Measurements from ENCODE around the gene HYCC1.

HYCC1 gene

DNA sequence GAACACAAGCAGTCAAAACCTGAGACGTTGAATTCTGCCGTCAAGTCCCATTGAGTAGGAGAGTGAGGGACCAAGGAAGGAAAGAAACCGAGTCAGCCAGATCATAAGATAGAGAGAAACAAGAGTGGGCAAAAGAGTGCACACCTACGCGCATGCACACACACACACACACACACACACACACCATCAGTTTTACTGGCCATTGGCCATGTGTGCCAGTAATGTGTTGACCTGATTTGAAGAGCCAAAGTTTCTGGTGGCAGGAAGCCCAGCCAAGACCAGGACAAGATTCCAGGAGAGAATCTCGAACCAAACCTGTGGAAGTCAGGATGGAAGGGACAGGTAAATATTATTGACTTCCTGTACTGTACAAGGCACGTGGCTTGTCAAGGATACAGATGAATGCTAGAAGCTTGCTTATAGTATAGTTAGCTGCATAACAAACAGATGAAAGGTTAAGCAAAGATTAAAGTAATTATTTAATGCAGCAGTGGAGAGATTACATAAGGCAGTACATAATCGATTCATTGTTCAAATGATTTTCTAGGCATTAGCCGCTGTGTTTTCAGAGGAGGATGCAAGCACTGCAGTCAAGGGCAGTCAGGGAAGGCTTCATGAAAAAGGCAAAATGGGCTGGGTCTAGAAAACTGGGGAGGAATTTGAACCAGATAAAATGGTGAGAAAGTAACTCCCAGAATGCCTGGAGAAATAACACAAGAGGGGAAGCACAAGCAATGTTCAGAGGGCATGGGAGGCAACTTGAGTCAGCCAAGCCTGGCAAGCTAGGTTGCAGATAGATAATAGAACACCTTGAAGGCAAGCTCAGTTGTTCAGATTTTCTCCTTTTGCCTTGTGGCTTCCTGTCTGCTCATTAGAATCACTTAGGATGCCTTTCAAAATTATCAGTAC is 2.7 kb upstream of the HYCC1 start:
- no peak for DNase-seq (ENCODE audit: low read depth in 2 of 2)

DNA sequence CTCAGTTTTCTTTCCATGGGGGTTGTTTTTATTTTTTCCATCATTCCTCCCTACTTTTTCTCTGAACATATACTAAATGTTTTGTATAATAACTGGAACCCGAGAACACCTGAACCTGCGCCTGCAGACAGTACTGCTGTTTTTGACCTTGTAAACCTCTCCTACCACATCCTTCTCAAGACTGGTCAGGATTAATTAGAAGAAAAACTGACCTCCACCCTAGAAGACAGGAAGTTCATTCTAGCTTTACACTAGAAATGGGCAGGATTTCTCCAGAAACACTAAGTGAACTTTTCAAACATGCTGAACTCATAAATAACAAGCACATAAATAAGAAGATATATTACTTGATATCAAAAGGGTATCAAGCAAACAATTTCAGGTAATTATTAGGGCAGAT is 751 bp upstream of the HYCC1 start:
- DNase-seq (ENCODE audit: low read depth in 2 of 2): no peak

DNA sequence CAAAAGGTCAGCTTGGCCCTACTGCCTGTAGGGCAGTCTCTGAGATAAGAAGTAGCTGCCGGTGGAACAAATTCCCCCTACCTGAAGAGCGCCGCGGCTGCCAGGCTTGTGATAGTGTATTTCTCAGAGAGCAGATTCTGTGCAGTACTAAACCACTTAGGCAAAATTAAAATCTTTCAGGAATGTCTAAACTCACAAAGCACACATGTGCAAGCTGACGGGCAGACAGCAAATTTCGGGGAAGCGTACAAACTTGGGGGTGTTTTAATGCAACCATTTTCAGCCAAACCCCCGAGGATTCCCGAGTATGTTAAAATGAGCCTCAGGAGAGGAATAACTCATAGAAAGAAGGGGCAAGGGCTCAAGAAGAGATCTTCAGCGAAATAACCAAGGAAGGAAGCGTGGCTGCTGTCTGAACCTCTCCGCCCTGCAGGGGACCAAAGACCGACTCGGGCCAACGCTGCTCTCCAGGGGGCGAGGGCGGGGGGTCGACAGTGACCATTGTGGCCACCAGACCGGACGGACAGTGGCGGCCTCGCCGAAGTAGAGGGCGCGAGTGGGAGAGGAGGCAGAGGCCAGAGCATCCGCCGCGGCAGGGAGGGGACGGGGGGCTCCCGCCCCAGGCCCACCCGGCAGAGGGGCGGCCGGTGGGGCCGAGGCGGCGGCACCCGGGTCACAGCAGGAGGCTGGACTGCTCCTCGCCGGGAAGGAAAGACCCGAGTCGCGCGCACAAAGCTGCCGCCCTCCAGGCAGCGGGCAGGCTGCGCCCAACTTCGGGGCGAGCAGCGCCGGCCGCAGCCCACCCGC is 819 bp downstream of the HYCC1 start:
- DNase-seq (ENCODE audit: low read depth in 2 of 2): no peak

DNA sequence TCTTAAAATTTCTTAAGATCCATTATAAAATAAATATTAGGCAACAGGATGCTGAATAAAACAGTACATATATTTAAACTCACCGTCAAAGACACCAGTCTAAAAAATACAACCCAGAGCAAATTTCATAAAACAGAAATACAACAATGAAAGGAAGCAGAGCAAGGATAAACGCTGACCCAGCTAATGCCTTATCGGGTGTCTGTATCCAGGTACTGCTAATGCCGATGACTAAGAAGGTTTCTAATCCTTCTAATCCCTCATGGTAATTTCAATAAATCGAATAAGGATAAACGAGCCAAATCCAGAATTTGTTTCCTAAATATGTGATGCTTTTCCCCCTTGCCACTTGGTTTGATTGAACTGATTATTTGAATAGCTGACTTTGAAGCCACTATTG is 1.7 kb downstream of the HYCC1 start:
- DNase-seq (ENCODE audit: low read depth in 2 of 2): no peak

DNA sequence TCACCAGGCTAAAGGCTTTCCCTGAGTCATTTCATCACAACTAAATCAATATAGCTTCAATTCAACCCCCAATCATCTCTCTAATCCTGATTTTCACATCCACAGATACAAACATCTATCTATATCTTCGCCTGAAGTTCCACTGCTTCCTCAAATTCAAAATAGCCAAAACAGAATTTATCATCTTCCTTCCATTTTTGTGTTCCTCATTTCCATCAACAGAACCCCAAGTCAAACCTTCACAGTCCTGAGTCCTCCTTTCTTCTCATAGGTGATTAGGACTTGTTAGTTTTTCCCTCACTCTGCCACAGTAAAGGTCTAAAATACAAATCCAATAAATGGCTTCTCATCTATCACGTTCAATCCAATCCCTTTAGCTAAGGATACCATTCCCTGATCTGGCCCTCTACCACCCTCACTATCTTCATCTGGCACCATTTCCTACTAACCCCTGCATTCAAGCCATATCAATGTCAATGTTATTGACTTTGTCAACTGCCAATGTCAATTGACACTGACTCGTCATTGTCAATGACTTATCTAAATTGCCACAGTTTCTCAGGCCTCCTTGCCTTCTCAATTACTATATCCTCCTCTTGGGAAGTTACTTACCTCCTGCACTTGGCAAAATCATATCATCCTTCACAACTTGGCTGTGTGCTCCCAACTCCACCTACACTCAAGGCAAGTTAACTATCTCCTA is 2.6 kb downstream of the HYCC1 start:
- no peak for DNase-seq (ENCODE audit: low read depth in 2 of 2)

DNA sequence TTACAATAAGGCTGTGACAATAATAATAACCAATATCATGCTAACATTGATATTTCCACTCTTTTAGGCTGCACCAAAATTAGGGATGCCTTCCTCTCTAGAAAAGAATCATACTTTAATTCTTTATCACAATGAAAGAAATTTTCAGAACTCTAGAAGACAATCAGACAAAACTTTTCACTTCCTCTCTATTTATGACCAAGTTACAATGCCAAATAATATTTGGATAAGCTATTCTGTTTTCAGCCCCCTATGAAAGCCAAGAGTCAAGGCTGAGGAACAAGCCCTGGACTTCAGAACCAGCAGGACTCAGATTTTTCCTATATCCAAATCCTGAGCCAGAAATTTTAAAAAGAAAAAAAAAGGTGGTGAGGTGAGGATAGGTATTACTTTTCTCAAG is 4.6 kb downstream of the HYCC1 start:
- DNase-seq (ENCODE audit: low read depth in 2 of 2): no peak

DNA sequence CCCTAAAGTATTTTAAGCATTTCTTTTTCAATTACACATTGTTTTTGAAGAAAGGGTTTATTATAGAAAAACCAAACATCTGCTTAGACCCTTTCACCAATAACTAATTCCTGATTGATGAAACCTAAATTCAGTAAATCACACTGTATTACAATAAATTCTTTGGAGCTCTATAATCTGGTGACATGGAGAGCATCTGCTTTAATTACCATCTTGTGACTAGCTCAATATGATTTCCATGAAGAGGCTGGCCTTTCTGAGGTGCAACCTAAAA is 9.7 kb downstream of the HYCC1 start:
- DNase-seq (ENCODE audit: low read depth in 2 of 2): no peak

DNA sequence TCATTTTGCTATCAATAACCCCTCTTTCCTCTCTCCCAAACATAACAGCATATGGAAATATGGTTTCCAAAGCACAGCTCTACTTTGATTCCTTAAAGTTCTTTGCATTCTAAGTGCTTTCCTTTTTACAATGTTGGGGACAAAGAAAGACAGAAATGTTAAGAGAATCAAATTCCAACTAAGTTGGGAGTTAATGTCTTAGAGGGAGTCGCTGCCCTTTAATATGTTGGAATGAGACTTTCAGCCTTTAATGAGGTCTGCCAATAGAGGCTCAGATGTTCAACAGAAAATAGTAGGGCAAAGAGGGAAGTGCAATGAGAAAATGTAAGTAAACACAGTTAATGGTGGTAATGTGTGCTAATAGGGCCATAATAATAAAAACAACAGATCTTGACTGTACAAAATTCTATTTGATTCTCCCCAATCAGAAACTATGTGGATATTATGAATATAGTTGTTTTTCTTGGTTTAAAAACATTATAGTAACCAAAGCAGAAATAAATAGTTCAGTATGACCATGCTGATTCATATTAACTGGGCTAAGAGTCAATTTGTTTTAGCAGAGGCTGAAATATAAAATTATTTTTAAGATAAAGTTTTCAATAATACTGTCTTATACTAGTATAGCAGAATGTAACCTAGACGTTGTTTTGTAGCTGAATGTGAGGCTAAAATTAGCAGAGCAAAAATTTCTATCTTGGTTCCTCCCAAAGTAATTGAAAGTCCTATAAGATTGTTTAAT is 10.3 kb downstream of the HYCC1 start:
- DNase-seq (ENCODE audit: low read depth in 2 of 2): no peak

DNA sequence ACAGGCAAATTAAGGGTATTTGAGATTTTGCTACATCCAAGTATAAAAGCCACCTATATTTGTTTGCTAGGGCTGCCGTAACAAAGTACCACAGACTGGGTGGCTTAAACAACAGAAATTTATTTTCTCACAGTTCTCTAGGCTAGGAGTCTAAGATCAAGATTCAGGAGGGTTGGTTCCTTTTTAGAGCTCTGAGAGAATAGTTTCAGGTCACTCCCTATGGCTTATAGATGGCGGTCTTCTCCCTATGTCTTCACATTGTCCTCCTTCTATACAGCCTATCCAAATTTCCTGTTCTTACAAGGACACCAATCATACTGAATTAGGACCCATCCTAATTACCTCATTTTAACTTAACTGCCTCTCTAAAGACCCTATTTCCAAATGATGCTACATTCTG is 11.2 kb downstream of the HYCC1 start:
- DNase-seq (ENCODE audit: low read depth in 2 of 2): no peak

DNA sequence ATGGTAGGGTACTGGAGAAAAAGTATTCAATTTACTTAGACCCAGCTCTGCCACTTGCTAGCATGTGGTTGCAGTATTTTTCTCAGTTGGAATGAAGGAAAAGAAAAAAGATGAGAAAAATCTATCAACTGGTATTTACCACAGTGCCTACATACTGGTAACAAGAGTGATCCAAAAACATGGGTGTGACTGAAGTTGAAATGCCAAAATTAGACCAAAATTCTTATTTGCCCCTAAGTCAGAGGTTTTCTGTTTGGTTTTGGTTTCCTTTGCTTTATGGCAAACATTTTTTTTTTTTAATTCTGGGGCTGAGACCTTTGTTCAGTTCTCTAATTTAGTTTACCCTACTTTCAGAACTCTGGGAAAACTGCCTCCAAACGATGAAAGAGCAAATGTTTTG is 12.3 kb downstream of the HYCC1 start:
- DNase-seq (ENCODE audit: low read depth in 2 of 2): no peak

DNA sequence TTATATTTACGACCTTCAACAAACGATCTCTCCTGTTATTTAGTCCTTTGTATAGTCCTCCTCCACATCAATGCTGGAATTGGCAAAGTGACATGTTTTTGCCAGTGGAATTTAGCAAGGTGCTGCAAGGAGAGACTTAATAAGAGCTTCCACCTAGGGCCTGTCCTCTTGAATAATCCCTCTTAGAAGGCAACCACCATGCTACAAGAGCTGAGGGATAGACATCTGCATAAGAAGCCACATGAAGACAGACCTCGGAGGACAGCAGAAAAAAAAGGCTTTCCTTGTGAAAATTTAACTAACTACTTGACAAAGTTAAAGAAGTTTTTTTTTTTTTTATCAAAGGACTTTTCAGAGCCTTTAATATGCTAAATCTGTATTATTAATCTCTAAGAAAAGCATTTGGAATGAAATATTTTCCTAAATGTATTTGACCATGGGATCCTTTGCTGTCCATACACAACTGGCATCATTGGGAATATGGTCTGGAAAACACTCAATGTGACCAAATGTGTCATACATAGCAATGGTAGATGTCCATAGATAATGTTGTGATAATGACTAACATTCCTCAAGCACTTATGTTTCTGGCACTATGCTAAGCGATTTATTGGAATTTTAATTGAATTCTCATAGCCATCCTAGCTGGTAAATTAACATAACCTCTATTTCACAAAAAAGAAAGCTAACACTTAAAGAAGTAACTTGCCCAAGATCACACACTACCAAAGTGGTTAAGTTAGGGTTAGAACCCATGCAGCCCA is 13.2 kb downstream of the HYCC1 start:
- DNase-seq (ENCODE audit: low read depth in 2 of 2): no peak

DNA sequence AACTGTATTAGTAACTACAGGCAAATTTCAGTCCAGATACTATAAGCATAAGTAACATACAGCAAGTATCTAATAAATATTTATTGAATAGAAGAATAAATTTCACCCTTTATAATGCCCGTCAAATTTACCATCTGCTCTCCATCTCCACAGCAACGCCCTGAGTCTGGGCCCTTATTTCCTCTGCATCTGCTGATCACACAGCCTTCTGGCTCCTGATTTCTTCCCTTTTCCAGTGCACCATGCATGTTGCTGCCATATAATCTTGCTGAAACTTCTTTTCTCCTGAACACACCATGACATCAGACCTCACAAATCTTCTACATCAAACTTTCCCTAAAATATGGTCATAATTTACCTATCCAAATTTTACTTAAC is 15.4 kb downstream of the HYCC1 start:
- DNase-seq (ENCODE audit: low read depth in 2 of 2): no peak

DNA sequence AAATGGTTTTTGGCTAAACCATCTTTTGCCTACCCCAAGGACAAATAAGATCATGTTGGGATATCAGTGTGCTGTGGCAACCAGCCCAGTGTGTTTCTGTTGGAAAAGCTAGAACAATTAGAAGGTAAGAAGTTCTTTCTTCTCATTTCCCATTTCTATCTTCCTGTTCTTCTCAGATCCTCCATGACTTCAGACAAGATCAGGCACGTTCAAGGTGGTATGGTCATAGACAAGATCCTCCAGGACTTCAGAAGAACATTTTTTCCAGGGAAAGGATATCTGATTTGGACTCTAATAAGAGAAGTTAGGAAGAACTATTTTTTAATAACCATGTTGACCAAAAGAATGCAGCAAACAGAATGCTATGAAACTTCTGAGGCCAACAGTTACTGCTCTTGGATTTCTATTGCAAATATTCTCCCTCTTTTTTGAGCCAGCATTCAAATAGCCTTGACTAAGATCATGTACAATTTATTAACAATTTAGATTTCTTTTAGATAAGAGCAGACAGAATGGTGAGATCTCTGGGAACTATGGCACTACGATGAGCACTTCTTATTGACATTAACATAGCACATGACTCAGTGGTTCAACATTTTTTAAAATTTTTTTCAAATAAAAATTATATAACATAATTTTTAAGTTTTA is 15.9 kb downstream of the HYCC1 start:
- no peak for DNase-seq (ENCODE audit: low read depth in 2 of 2)

DNA sequence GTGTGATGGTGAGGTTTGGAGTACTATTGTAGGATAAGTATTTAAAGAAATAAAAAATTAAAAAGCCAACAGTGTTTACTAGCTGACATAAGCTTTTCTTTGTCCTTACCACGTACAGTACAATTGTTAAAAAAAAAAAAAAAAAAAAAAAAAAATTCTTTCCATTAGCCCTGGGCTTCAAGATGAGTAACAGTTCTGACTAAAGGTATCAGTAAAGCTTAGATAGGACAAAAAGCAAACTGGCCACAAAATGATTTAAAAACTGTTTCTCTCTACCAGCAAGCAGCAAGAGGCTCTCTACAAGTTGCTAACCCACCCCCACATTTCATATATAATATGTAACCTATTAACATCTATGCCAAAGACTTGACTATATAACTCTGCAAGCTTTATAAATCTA is 17.5 kb downstream of the HYCC1 start:
- DNase-seq (ENCODE audit: low read depth in 2 of 2): no peak

DNA sequence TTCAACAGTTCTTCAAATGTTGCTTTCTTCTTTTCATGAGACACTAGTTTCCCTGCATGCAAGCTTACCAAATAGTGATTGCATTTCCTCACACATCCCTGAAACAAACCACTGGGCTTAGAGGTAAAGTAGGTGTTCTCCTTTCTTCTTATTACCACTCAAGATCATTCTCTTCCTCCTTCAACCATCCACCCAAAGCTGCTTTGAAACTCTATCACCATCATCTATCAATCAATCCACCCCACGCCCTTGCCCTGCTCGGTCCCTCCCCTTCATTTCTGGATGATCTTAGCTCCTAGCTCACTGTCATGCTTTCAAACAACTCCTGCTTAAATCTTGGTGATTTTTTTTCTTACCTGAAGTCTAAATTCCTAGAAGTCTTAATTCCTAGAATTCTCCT is 18.9 kb downstream of the HYCC1 start:
- DNase-seq (ENCODE audit: low read depth in 2 of 2): no peak

DNA sequence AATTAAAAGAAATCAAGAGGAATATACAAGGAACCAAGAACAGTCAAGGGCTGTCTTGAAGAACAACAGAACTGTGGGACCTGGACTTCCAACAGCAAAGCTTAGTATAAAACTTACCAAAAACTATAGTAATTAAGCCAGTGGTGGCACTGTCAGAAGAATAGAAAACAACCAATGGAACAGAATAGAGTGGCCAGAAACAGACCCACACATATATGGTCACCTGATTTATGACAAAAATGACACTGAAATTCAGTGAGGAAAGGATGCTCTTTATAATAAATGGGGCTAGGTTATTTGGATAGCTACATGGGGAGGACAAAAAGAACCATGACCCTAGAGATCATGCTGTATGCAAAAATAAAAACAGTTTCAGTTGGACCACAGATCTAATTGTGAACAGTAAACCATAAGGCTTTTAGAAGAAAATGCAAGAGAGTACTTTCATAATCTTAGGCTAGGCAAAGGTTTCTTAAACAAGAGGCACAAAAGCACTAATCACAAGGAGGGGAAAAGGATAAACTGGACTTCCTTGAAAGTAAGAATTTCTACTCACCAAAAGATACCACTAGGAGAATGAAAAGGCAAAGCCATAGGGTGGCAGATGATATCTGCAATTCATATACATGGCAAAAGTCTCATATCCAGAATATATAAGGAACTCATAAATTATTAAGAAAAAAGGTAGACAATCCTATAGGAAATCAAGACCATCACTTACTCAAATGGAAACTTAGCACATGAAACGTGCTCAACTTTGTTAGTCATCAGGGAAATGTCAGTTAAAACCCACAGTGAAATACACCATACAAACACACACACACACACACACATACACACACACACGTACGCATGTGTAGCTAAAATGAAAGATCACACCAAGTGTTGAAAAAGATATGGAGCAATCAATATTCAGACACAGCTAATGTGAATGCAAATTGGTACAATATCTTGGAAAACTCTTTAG is 20.8 kb downstream of the HYCC1 start:
- DNase-seq (ENCODE audit: low read depth in 2 of 2): no peak

DNA sequence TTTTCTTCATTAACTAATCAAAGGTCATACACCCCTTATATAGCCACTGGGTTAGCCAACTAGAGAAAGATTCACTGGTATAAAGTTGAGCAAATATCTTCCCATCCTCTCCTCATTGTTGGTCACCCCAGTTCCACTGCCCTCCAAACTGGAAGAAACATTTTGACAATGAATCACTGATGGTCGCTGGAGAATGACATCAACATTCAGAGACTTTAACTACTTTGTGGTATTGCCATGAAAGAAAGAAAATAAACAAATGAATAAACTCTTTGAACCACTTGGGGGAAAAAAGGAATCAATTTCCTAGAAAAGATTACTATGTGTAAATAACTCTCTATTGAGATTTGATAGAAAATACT is 23.4 kb downstream of the HYCC1 start:
- DNase-seq (ENCODE audit: low read depth in 2 of 2): no peak

DNA sequence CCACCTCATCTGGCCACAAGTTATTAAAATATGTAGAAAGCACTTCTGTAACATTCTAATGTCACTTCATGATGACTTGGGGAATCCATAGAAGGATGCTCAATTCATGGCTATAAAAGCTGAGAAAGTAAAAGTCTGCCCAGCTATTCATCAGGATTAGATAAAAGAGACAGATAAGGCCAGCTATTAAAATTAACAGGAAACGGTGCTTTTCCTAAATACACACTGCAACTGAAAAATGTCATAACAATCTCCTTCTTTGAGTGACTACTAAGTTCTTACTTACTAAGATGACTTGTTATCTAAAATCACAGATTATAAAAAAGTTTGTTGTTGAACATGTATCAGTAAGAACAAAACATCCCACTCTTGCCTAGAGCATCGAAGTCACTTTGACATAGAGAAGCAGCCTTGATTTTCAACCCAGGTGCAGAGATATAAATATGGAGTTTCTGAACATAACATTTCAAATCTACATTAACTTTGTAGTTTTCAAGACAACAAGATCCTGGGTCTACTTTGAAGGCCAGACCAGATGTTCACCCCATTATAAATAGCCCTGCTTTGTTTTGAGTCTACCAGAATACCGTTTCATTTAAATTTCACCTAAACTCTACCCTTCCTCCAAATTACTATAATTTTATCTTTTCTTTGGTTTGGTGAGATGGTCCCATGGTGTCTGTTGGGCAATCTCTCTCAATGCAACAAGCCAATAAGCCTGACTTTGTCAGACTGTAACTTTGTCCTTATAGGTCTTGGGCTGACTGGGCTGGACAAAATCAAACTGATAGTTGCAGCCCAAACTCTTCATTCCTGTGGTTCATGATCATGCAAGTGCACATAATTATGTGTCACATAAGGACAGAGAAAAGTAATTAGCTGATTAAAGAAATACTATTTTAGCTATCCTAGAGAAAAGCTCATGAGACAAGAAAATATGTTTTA is 24.0 kb downstream of the HYCC1 start:
- no peak for DNase-seq (ENCODE audit: low read depth in 2 of 2)

DNA sequence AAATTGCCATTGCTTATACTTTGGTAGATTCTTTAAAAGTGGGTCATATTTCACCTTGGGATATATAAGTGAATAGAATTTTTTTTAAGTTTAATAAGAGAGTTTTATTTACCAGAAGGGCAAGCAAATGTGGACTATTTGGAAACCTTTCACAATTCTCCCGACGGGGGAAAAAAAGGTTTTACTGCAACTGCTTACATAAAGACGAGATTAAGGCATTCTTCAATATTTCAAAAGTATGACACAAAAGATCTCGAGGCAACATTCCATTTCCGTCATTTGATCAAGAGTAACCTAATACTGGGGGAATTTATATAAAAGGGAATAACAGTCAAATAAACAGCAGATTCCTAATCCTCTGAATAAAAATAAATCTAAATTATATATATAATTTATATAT is 28.5 kb downstream of the HYCC1 start:
- no peak for DNase-seq (ENCODE audit: low read depth in 2 of 2)

All from fibroblast of skin of left biceps (primary cell).